OCI-LY3 (cell line): Measurements from ENCODE around the gene CLGN.

Experiments used
- CTCF ChIP-seq: fragments of 200-600, 300-600 bp; sonication (generic); IDR thresholded peaks from 2 replicates; pipeline ENCODE4 v1.5.1; 2014; ENCODE audit warnings: antibody characterized with exemption, low read length, low read depth
- EZH2phosphoT487 ChIP-seq: fragments of 200-600 bp; shearing (Covaris generic); IDR thresholded peaks from 2 replicates; pipeline ENCODE4 v1.6.1; 2018; ENCODE audit warnings: antibody characterized with exemption, mixed run types, low read depth

GRCh38 chr4:140406292-140406691 lies 21.2 kb downstream of the CLGN start:
- TF ChIP-seq CTCF (no peak), EZH2phosphoT487 (no peak)
